DLD1 (cell line): ENCODE measurements around the gene C7orf25.

Experiments
- in situ Hi-C: cut with HindIII; loops from 2 replicates; pipeline ENCODE4 v1.10.0; 2017; ENCODE audit warnings: low sequenced_read_pairs

The C7orf25 gene

GRCh38 chr7:42880392-42880791 is 31.5 kb downstream of the C7orf25 start:
- in situ Hi-C loops, result no loop called here

GRCh38 chr7:42878303-42878702 is 33.6 kb downstream of the C7orf25 start:
- in situ Hi-C loops, result no loop called here

- in situ Hi-C loops, result no loop called here
These were observed 34.0 kb downstream of the C7orf25 start for GRCh38 chr7:42877862-42878261.

- in situ Hi-C loops, result no loop called here
These were observed 35.4 kb downstream of the C7orf25 start for GRCh38 chr7:42876182-42877068.

- in situ Hi-C loops, result no loop called here
These were observed 42.5 kb downstream of the C7orf25 start for GRCh38 chr7:42869131-42870020.

- in situ Hi-C loops, result no loop called here
These were observed 43.4 kb downstream of the C7orf25 start for GRCh38 chr7:42868480-42868879.
